HG03469 (cell line): ENCODE measurements around the gene DDX3X.
"Not testable (repeated sequence)": the region's sequence is repeated elsewhere in the genome, so short reads cannot be mapped to it uniquely, and the experiment has no call there.

Experiments
- ATAC-seq: cut with Tn5 transposase; IDR thresholded peaks from one replicate; pipeline ENCODE4 v1.9.1; 2021; ENCODE audit warnings: mild to moderate bottlenecking, moderate library complexity, moderate number of reproducible peaks; ENCODE audit not compliant: unreplicated experiment

Gene DDX3X

DNA sequence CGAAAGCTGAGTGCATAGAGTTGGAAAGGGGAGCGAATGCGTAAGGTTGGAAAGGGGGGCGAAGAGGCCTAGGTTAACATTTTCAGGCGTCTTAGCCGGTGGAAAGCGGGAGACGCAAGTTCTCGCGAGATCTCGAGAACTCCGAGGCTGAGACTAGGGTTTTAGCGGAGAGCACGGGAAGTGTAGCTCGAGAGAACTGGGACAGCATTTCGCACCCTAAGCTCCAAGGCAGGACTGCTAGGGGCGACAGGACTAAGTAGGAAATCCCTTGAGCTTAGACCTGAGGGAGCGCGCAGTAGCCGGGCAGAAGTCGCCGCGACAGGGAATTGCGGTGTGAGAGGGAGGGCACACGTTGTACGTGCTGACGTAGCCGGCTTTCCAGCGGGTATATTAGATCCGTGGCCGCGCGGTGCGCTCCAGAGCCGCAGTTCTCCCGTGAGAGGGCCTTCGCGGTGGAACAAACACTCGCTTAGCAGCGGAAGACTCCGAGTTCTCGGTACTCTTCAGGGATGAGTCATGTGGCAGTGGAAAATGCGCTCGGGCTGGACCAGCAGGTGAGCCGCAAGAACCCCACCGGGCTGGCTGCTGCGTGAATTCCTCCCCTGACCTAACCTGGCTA lies at the start of gene DDX3X:
Gene DDX3X (plus strand): TSS at position 419 of the 619 bp plus-strand sequence. CDS start 91 bp downstream, at position 510.
- ATAC-seq = no peak

DNA sequence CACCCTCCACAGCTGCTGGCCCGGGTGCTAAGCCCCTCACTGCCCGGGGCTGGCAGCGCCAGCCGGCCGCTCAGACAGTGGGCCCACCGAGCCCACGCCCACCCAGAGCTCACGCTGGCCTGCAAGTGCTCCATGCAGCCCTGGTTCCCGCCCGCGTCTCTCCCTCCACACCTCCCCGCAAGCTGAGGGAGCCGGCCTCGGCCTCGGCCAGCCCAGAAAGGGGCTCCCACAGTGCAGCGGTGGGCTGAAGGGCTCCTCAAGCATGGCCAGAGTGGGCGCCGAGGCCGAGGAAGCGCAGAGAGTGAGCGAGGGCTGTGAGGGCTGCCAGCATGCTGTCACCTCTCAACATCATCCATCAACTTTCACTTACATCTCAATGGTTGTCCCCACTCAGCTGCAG lies 48.0 kb upstream of the DDX3X start:
- ATAC-seq = not testable (repeated sequence)

DNA sequence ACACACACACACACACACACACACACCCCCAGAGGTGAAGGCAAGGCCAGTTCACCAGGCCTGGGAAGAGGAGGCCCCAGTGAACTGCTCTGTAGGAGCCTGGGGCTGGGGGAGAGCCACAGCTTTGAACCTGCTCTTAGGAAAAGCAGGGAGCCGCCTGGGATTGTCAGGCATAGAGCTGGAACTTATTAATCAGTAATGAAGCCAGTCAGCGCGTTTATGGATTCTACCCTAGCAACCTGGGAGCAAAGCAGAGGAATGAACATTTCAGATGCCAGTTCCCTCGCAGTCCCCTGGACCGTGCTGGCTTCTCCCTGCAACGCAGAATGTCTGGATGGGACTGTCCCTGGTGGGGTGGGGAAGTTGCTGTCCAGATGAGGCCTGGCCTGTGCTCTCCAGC lies 45.3 kb upstream of the DDX3X start:
- no peak for ATAC-seq

DNA sequence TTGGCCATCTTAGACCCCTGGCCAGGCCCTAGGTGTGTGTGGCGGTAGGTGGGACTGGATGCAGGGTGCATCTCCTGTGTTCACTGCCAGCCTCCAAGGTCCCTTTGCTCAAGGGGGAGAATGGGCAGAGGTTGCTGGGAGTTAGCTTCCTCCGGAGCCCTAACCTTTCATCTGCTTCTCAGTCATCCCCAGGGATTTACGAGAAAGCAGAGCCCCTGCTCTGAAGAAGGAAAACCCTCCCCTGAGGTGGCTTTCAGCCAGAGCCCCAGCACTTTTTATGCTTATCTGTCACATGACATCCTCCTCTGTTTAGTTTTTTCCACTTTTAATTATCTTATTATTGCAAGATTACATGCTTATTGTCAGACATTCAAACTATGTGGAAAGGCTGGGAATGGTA lies 44.9 kb upstream of the DDX3X start:
- no peak for ATAC-seq

DNA sequence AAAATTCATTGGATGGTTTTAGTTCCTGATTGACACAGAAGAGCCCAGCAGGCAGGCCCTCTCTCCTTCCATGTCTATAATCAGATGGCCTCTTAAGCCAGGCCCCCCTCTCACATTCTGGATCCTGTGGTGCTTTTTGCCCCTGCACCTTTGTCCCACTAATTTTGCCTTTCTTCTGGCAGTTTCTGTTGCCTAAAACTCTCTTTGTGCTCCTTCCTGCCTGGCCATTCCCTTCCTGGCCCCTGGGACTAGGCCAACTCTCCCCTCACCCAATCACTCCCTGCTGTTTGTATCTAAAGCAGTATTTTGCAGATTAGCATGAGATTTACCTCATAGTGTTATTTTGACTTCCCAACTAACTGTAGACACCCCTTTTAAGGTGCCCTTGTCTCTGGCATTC lies 42.7 kb upstream of the DDX3X start:
- no peak for ATAC-seq

GRCh38 chrX:41293269-41293668 lies 40.7 kb upstream of the DDX3X start:
- ATAC-seq = no peak

- ATAC-seq = no peak
These were observed 33.1 kb upstream of the DDX3X start for GRCh38 chrX:41300758-41301437.

DNA sequence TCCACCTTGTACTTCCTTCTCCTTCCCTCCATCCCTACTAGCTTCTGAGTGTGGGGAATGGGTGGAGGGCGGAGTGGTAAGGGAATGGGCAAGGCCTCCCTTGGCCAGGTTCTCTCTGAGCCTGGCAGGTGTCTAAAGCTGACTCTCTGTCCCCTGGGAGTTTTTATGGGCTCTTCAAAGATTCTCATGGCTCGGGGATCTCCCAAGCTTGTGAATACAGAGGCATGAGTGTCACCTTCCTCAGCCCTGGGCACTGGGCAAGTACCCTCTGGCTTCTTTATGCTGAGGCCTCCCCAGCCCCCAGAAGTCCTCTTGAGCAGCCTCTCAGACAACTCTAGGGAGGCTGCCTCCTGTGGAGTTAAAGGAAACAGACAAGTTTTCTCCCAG lies 32.5 kb upstream of the DDX3X start:
- ATAC-seq = no peak

DNA sequence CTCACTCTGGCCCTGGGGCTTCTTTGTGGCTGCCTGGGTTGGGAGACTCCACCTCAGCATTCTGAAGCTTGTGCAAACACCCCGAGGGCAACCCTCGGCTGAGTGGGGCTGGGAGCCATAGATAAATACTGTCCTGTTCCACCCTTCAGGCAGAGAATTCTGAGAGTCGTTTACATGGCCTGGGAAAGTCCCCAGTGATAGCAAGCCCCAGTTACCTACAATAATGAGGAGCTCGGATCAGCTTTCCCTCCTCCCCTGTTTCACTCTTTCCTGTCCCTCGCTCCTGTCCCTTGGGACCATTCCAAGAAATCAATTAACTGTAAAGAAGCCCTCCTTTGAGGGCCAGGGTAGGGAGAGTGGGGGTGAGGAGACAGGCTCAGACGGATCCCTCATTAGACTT lies 31.6 kb upstream of the DDX3X start:
- ATAC-seq = no peak

DNA sequence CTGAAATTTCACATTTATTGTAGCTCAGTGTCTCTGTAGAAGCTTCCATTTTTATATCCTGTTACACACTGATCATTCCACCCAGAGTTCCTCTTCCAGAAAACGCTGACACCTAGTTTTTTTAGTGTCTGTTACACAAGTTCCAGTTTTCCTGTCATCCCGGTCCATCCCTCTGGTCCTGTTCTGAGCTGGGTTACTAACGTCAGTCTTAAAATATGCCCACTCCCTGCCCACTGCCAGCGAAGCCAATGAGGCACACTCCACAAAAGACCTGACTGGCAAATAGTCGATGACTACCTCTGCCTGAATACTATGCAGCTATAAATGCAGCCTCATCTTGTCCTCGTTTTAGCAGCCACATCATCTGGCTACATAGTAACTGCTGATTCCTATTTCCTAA lies 30.9 kb upstream of the DDX3X start:
- no peak for ATAC-seq

GRCh38 chrX:41304178-41304577 lies 29.8 kb upstream of the DDX3X start:
- no peak for ATAC-seq

DNA sequence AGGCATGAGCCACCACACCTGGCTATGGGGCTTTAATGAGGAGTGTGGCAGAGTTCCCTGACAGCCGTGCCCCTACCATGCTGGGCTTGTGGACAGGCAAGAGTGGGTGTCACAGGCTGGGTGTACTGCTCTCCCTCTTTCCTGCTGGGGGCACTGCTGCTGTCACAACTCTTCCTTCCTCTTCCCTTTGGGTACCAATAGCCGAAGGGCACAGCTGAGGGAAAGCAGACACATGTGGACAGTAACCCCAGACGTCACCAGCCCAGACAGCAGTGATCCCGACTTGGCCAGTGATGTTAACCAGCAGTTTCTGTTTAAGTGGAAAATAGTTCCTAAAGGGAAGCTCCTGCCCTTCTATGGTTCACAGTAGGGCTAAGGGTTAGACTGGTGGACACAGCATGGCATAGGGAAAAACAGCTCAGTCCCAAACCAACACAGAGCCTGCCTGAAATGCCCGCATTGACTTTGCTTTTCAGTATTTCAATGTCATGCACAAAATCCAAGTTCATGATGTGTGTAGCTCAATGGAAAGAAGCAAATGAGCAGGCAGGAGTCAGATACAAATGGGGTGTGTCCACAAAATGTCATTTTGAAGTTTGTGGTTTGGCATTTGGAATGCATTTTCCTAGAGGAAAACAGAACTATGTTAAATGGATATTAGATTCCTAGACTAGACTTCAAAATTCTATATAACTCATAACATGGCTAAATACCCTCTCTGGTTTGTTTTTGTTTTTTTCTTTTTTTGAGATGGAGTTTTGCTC lies 24.9 kb upstream of the DDX3X start:
- ATAC-seq = no peak

- no peak for ATAC-seq
These were observed 21.2 kb upstream of the DDX3X start for GRCh38 chrX:41312786-41313185.

- no peak for ATAC-seq
These were observed 20.5 kb upstream of the DDX3X start for GRCh38 chrX:41313419-41313818.

DNA sequence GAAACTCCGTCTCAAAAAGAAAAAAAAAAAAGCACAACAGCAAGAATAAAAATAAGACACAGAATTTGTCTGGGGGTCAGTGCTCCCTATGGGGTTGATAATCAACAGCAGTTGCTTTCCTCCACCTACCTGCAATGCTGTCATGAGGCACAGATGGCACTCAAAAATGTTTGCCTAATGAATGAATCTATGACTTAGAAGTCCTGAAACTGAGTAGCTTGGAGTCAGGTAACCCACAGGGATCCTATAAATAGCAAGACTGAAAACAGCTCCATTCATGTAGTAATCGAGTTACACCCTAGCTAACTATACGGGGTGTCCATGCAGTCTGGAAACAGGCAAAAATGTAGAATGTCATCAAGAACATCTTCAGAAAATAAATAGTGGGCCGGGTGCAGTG lies 19.8 kb upstream of the DDX3X start:
- ATAC-seq = no peak

- no peak for ATAC-seq
These were observed 19.1 kb upstream of the DDX3X start for GRCh38 chrX:41314881-41315280.

DNA sequence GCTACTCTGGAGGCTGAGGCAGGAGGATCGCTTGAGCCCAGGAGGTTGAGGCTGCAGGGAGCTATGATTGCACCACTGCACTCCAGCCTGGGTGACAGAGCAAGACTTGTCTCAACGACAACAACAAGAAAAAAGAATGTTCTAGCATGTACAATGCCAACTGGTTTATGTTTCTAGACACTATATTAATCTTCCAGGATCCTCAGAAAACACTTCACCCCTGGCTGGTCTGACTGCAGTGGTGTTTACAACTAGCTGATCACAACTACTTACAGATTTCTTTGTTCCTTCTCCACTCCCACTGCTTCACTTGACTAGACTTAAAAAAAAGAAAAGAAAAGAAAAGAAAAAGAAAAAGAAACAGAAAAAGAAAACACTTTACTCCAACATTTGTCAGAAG lies 17.7 kb upstream of the DDX3X start:
- not testable (repeated sequence) for ATAC-seq

- no peak for ATAC-seq
These were observed 16.3 kb upstream of the DDX3X start for GRCh38 chrX:41317477-41318208.

GRCh38 chrX:41320393-41320792 lies 13.6 kb upstream of the DDX3X start:
- ATAC-seq = no peak

- ATAC-seq = no peak
These were observed 10.9 kb upstream of the DDX3X start for GRCh38 chrX:41322821-41323603.

DNA sequence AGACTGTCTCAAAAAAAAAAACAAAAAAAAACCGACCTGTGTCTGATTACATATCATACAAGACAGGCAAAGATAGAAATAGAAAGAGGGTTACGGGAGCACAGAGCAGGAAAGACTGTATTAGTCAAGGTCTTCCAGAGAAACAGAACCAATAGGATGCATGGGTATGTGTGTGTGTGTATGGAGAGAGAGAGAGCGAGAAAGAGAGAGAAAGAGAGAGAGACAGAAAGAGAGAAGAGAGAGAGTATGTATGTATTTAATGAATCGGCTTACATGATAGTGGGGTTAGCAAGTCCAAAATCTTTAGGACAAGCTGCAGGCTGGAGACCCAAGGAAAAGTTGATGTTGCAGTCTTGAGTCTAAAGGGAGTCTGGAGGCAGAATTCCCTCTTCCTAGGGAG lies 7.5 kb upstream of the DDX3X start:
- no peak for ATAC-seq
